HL-60/S4 (cell line): Measurements from ENCODE around the gene SAP25.
"Not testable (repeated sequence)": the region's sequence is repeated elsewhere in the genome, so short reads cannot be mapped to it uniquely, and the experiment has no call there.

Source experiments
- in situ Hi-C: fragments of 300-500 bp; cut with MboI; formaldehyde crosslinking; loops from 2 replicates; pipeline ENCODE4 v1.14.3; 2022; ENCODE audit warnings: low sequenced_read_pairs

The SAP25 gene

GRCh38 chr7:100538654-100539435 is 34.9 kb downstream of the SAP25 start, which contains the start of gene AGFG2:
TSS of gene AGFG2 (plus strand) at chr7:100539203. CDS start at chr7:100539347, 144 bp downstream.
- in situ Hi-C loops = no loop called here

- in situ Hi-C loops = no loop called here
These were observed 35.4 kb downstream of the SAP25 start for GRCh38 chr7:100538348-100538653.

- in situ Hi-C loops = not testable (repeated sequence)
These were observed 37.0 kb downstream of the SAP25 start for GRCh38 chr7:100536695-100537094.

DNA sequence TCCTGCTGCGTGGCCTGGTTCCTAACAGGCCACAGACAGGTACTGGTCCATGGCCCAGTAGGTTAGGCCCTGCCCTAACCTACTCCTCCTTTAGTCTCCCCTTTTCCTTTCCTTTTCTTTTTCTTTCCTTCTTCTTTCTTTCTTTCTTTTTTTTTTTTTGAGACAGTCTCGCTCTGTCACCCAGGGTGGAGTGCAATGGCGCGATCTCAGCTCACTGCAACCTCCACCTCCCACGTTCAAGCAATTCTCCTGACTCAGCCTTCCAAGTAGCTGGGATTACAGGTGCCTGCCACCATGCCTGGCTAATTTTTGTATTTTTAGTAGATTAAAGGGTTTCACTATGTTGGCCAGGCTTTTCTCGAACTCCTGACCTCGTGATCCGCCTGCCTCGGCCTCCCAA is 37.7 kb downstream of the SAP25 start:
- in situ Hi-C loops = not testable (repeated sequence)

DNA sequence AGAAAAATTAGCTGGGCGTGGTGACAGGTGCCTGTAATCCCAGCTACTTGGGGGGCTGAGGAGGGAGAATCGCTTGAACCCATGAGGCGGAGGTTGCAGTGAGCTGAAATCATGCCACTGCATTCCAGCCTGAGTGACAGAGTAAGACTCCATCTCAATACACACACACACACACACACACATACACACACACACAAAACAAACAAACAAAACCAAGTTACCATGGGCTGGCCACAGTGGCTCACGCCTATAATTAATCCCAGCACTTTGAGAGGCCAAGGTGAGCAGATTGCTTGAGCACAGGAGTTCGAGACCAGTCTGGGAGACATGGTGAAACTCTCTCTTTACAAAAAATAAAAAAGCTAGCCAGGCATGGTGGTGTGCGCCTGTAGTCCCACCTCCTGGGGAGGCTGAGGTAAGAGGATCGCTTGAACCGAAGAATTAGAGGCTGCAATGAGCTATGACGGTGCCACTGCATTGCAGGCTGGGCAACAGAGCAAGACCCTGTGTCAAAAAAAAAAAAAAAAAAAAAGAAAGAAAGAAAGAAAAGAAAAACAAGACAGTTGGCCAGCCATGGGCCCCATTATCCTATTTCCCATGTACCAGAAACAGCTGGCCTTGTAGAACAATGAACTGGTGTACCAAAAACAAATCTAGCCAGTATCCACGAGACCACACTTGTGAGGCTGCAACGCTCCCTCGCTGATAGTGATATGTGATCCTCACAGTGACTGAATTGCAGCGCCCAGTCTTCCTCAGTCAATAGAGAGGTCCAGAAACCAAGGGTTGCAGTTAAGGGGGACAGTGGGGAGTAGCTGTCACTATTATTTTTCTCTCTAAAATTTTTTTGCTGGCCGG is 41.3 kb downstream of the SAP25 start:
- in situ Hi-C loops = no loop called here

GRCh38 chr7:100528108-100528866 is 45.4 kb downstream of the SAP25 start:
- in situ Hi-C loops = not testable (repeated sequence)

- in situ Hi-C loops = not testable (repeated sequence)
These were observed 50.5 kb downstream of the SAP25 start for GRCh38 chr7:100523192-100523591.
